SK-N-SH (cell line): ENCODE measurements around the gene ADRM1. TPM values are rescaled to one million over a fixed set of nuclear protein-coding genes. Genes with fewer than 3 reads are reported as not detected.

Experiments
- CTCF ChIA-PET: fragments of 300-600, 350-600 bp; formaldehyde crosslinking; extraction: SDS; loops from one replicate; lab custom pipeline; 2021; lab: Yijun Ruan, JAX
- POLR2A ChIA-PET: fragments of 350-600 bp; sonication (Branson Sonifier 250); formaldehyde crosslinking; extraction: SDS; loops from one replicate; lab custom pipeline; 2020; ENCODE audit warnings: antibody characterized with exemption, inconsistent platforms; lab: Yijun Ruan, JAX
- DNase-seq: peaks from one replicate; pipeline ENCODE4 v3.0.0; 2012
- H2AFZ ChIP-seq: fragments of 200-600 bp; sonication (generic); 2 replicates; pipeline ENCODE4 v1.8.1; 2016; ENCODE audit warnings: antibody characterized with exemption, mild to moderate bottlenecking, low read depth
- H3F3A ChIP-seq: fragments of 200-600 bp; sonication (generic); replicated peaks from 2 replicates; pipeline ENCODE3; 2016; ENCODE audit warnings: antibody characterized with exemption, mild to moderate bottlenecking; ENCODE audit not compliant: insufficient read depth
- H3K27ac ChIP-seq, 2 experiments: fragments of 200-500 bp in 1 of 2; fragments of 200-600 bp in 1 of 2; sonication (Bioruptor generic) in 1 of 2; sonication (generic), shearing (Covaris generic) in 1 of 2; 2 replicates each; pipeline versions ENCODE4 v1.5.1 to v1.6.1; 2014 to 2016; ENCODE audit warnings: low read depth in 2 of 2, inconsistent platforms in 1 of 2, low read length in 1 of 2, mild to moderate bottlenecking in 1 of 2, mixed read lengths in 1 of 2
- H3K27me3 ChIP-seq: fragments of 200-600 bp; sonication (generic), shearing (Covaris generic); 2 replicates; pipeline ENCODE4 v1.6.1; 2016; ENCODE audit warnings: mixed run types; ENCODE audit not compliant: insufficient read depth
- H3K36me3 ChIP-seq, 2 experiments: fragments of 200-500 bp in 1 of 2; fragments of 200-600 bp in 1 of 2; sonication (Bioruptor generic) in 1 of 2; sonication (generic) in 1 of 2; replicated peaks in 1 of 2; 2 replicates each; pipeline versions ENCODE3 to v1.5.1; 2014 to 2016; ENCODE audit warnings: low read length in 1 of 2, mild to moderate bottlenecking in 1 of 2; ENCODE audit not compliant: insufficient read depth in 2 of 2, control insufficient read depth in 1 of 2
- H3K4me1 ChIP-seq, 2 experiments: fragments of 200-500 bp in 1 of 2; fragments of 200-600 bp in 1 of 2; sonication (Bioruptor generic) in 1 of 2; sonication (generic), shearing (Covaris generic) in 1 of 2; 2 replicates each; pipeline versions ENCODE4 v1.5.1 to v1.6.1; 2014 to 2016; ENCODE audit warnings: low read depth in 1 of 2, low read length in 1 of 2, mixed run types in 1 of 2; ENCODE audit not compliant: insufficient read depth in 2 of 2, control insufficient read depth in 1 of 2
- H3K4me2 ChIP-seq: fragments of 200-600 bp; sonication (generic), shearing (Covaris generic); 2 replicates; pipeline ENCODE4 v1.6.1; 2017; ENCODE audit warnings: mixed run types
- H3K4me3 ChIP-seq, 2 experiments: fragments of 200-500 bp in 1 of 2; fragments of 200-600 bp in 1 of 2; sonication (Bioruptor generic) in 1 of 2; sonication (generic), shearing (Covaris generic) in 1 of 2; 2 replicates each; pipeline versions ENCODE4 v1.5.1 to v1.8.1; 2014 to 2016; ENCODE audit warnings: low read depth in 2 of 2, inconsistent platforms in 1 of 2, low read length in 1 of 2, mild to moderate bottlenecking in 1 of 2, mixed read lengths in 1 of 2, moderate library complexity in 1 of 2
- H3K79me2 ChIP-seq: fragments of 200-600 bp; sonication (generic); 2 replicates; pipeline ENCODE4 v1.8.1; 2017; ENCODE audit warnings: mild to moderate bottlenecking; ENCODE audit not compliant: insufficient read depth
- H3K9ac ChIP-seq: fragments of 200-600 bp; sonication (generic); 2 replicates; pipeline ENCODE4 v1.6.1; 2017; ENCODE audit warnings: mixed run types
- H3K9me2 ChIP-seq: fragments of 200-600 bp; sonication (generic); 2 replicates; pipeline ENCODE4 v1.6.1; 2017; ENCODE audit warnings: mixed run types
- H3K9me3 ChIP-seq: fragments of 200-600 bp; sonication (generic); 2 replicates; pipeline ENCODE4 v1.6.1; 2017; ENCODE audit warnings: mixed run types, mild to moderate bottlenecking, moderate library complexity
- H4K20me1 ChIP-seq: fragments of 200-600 bp; sonication (generic); 2 replicates; pipeline ENCODE4 v1.6.1; 2017; ENCODE audit warnings: mild to moderate bottlenecking, mixed run types; ENCODE audit not compliant: insufficient read depth
- CHD2 ChIP-seq: fragments of 150-350 bp; IDR thresholded peaks from 2 replicates; pipeline ENCODE4 v1.6.1; 2018; ENCODE audit warnings: low read length; ENCODE audit not compliant: partially characterized antibody
- ELF1 ChIP-seq: IDR thresholded peaks from 2 replicates; pipeline ENCODE4 v1.4.0; 2012
- EP300 ChIP-seq, 2 experiments: IDR thresholded peaks; 2 replicates each; pipeline versions ENCODE4 v1.4.0 to v1.6.1; 2012; ENCODE audit warnings: borderline replicate concordance in 1 of 2, low read depth in 1 of 2, low read length in 1 of 2
- EZH2phosphoT487 ChIP-seq: fragments of 200-600 bp; sonication (generic); IDR thresholded peaks from 2 replicates; pipeline ENCODE4 v1.6.1; 2017; ENCODE audit warnings: low read depth, mixed run types, mild to moderate bottlenecking, antibody characterized with exemption, moderate library complexity, borderline replicate concordance
- FOXJ3 ChIP-seq: sonication (generic); formaldehyde crosslinking; IDR thresholded peaks from 2 replicates; pipeline ENCODE4 v1.5.1; 2020; ENCODE audit warnings: mild to moderate bottlenecking, missing genetic modification reagents
- FOXM1 ChIP-seq: IDR thresholded peaks from 2 replicates; pipeline ENCODE4 v1.4.0; 2012; ENCODE audit warnings: low read depth, mild to moderate bottlenecking
- GABPA ChIP-seq: IDR thresholded peaks from 2 replicates; pipeline ENCODE4 v1.4.0; 2012; ENCODE audit warnings: low read depth, mild to moderate bottlenecking
- IRF3 ChIP-seq: fragments of 150-350 bp; IDR thresholded peaks from 2 replicates; pipeline ENCODE4 v1.6.1; 2016; ENCODE audit warnings: mild to moderate bottlenecking, low read depth, low read length
- MAX ChIP-seq: IDR thresholded peaks from 2 replicates; pipeline ENCODE4 v1.4.0; 2012; ENCODE audit warnings: low read depth
- MEF2A ChIP-seq: IDR thresholded peaks from 2 replicates; pipeline ENCODE4 v1.4.0; 2012; ENCODE audit warnings: low read depth, borderline replicate concordance
- MXI1 ChIP-seq: IDR thresholded peaks from 2 replicates; pipeline ENCODE4 v1.6.1; 2012; ENCODE audit warnings: mild to moderate bottlenecking, low read depth, low read length, improper control_type of control experiment
- NFIC ChIP-seq: IDR thresholded peaks from 2 replicates; pipeline ENCODE4 v1.4.0; 2012; ENCODE audit warnings: borderline replicate concordance
- PBX3 ChIP-seq: IDR thresholded peaks from 2 replicates; pipeline ENCODE4; 2012
- SIN3A ChIP-seq: IDR thresholded peaks from 2 replicates; pipeline ENCODE4 v1.6.1; 2012; ENCODE audit warnings: low read depth, mild to moderate bottlenecking, low read length, moderate library complexity, borderline replicate concordance
- TAF1 ChIP-seq: IDR thresholded peaks from 2 replicates; pipeline ENCODE4 v1.6.1; 2012; ENCODE audit warnings: low read depth, mild to moderate bottlenecking, low read length, moderate library complexity, borderline replicate concordance
- USF1 ChIP-seq: IDR thresholded peaks from 2 replicates; pipeline ENCODE4 v1.4.0; 2012; ENCODE audit warnings: low read depth, borderline replicate concordance
- WGBS: methylation state at CpG from one replicate; pipeline ENCODE4 v1.1.6; 2017; ENCODE audit warnings: low lambda C conversion rate; 5-methylcytosine and 5-hydroxymethylcytosine counted together
- polyA plus RNA-seq, 3 experiments: library from polyadenylated mRNA; depleted of rRNA; stranded (reverse); fragments of >200 nt; gene quantifications; 2 replicates each; pipeline ENCODE4 v1.2.3, GENCODE V29; 2012

The ADRM1 gene
- polyA plus RNA-seq, 1 of the 3 experiments (the other 2 are of a cell fraction) = 142 TPM

- TF ChIP-seq IRF3 (no peak), TAF1 (no peak), MAX (peak; percentile 44; the same call in 1 of the 2 replicates), NFIC (peak; percentile 94), GABPA (no peak), MEF2A (no peak), PBX3 (no peak), CHD2 (no peak), ELF1 (no peak), EZH2phosphoT487 (no peak), EP300 (IDR thresholded peaks at IDR 0.05; ENCODE audit: borderline replicate concordance in 1 of 2, low read depth in 1 of 2, low read length in 1 of 2) (no peak), MXI1 (no peak), USF1 (no peak), FOXM1 (no peak), FOXJ3 (CRISPR knock-in tag) (no peak), SIN3A (no peak)
Measured at GRCh38 chr20:62357187-62357667, 54.4 kb downstream of the ADRM1 start (continued).

- H3F3A ChIP-seq = peaks cover 3% of the 10 kb centered on the region
- H3K4me2 ChIP-seq = peak overlapping the region; percentile 74; the same call in 1 of the 2 replicates
- H3K36me3 ChIP-seq = peaks cover 0 to 7% of the 10 kb centered on the region in 2 experiments
- H3K79me2 ChIP-seq = peaks cover 12% of the 10 kb centered on the region; the same call in 1 of the 2 replicates
- H4K20me1 ChIP-seq = peaks cover 14% of the 10 kb centered on the region; the same call in 1 of the 2 replicates
- DNase-seq = no peak
- no peaks in the 10 kb centered on the region for H3K9me2 ChIP-seq
- no peak overlapping the region for H2AFZ ChIP-seq
- 65% methylated on average over 5 of the region's 7 CpGs for WGBS
- H3K27ac ChIP-seq = peak overlapping the region in 1 of 2 experiments; percentile 92; a peak in 2 of 4 replicates
- H3K9me3 ChIP-seq = no peaks in the 10 kb centered on the region
- TF ChIP-seq NFIC = no peak
- no peak for TF ChIP-seq TAF1
- TF ChIP-seq PBX3 = no peak
- no peaks in the 10 kb centered on the region for H3K27me3 ChIP-seq
- H3K9ac ChIP-seq = no peak overlapping the region
- H3K4me1 ChIP-seq = peaks cover 29 to 85% of the 10 kb centered on the region in 2 experiments; a peak in 3 of 4 replicates
- CTCF ChIA-PET = interaction anchor here (1.1 to 5.5 kb wide), 3 partner anchors 11 to 57 kb away, joined by 3 to 43 read pairs (median 18); no protein-coding TSS in a partner anchor
- H3K4me3 ChIP-seq = no peak overlapping the region
- POLR2A ChIA-PET = interaction anchor here (1.1 kb wide), 1 partner anchor 29 kb away, joined by 3 read pairs; the partner anchor contains the start of gene RPS21
Measured at GRCh38 chr20:62357681-62358080, 54.9 kb downstream of the ADRM1 start.

Other genes starting within 250 kb of the ADRM1 start
- gene TAF4, start 237.1 kb upstream of the ADRM1 start, polyA plus RNA-seq (2012; rRNA removed) = 2.9 and 4.8 TPM in 2 replicates
- gene LSM14B, start 180.5 kb upstream of the ADRM1 start, polyA plus RNA-seq (2012; rRNA removed) = 52.2 and 64.6 TPM in 2 replicates
- gene PSMA7, start 159.6 kb upstream of the ADRM1 start, polyA plus RNA-seq (2012; rRNA removed) = 687 and 801 TPM in 2 replicates
- gene SS18L1, start 159.2 kb upstream of the ADRM1 start, polyA plus RNA-seq (2012; rRNA removed) = 10.7 and 13.1 TPM in 2 replicates
- gene MTG2, start 120.0 kb upstream of the ADRM1 start, polyA plus RNA-seq (2012; rRNA removed) = 36.6 and 42.9 TPM in 2 replicates
- 0.02 TPM in 2 replicates for gene HRH3, start 82.7 kb upstream of the ADRM1 start, polyA plus RNA-seq (2012; rRNA removed)
- 17.7 and 18.7 TPM in 2 replicates for gene OSBPL2, start 64.5 kb upstream of the ADRM1 start, polyA plus RNA-seq (2012; rRNA removed)
- 16.1 and 27.2 TPM in 2 replicates for gene LAMA5, start 64.3 kb downstream of the ADRM1 start, polyA plus RNA-seq (2012; rRNA removed)
- gene RPS21, start 84.1 kb downstream of the ADRM1 start, polyA plus RNA-seq (2012; rRNA removed) = 11,376 and 16,625 TPM in 2 replicates
- gene CABLES2, start 104.3 kb downstream of the ADRM1 start, polyA plus RNA-seq (2012; rRNA removed) = 4.2 and 4.8 TPM in 2 replicates
- gene RBBP8NL, start 124.5 kb downstream of the ADRM1 start, polyA plus RNA-seq (2012; rRNA removed) = not detected in 2 replicates
- gene GATA5, start 173.0 kb downstream of the ADRM1 start, polyA plus RNA-seq (2012; rRNA removed) = not detected in 2 replicates